DMS153 (cell line): ENCODE measurements around the gene CKLF.
"Not testable (repeated sequence)": the region's sequence is repeated elsewhere in the genome, so short reads cannot be mapped to it uniquely, and the experiment has no call there.

Source experiments
- DNase-seq: peaks from one replicate; lab custom pipeline; 2025; lab: John Stamatoyannopoulos, UW

The CKLF gene

DNA sequence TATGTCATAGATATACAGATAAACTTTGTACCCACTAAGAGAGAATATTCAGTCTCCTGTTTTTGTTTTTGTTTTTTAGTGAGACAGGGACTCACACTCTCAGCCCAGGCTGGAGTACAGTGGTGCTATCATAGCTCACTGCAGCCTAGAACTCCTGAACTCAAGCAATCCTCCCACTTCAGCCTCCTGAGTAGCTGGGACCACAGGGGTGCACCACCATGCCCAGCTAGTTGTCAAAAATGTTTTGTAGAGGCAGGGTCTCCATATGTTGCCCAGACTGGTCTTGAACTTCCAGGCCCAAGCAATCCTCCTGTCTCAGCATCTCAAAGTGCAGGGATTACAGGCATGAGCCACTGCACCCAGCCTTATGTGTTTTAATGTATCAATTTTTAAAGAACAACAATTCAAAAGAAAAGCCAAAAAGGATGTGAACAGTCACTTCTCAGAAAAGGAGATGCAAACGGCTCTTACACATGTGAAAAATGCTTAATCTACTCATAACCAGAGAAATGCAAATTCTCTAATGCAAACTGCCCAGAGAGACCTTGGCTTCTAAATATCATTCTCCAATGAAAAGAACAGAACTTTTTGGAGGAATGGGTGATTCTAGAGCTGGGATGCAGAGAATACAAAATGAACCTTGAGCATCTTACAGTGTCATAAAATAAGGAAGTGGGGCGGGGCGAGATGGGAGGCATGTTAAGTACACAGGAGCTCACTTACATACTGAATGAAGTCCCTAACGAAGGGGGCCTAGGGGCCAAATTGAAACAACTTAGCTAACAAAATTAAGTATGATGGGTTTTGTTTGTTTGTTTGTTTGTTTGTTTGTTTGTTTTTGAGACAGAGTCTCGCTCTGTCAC, 44.8 kb downstream of the CKLF start:
- DNase-seq: no peak

GRCh38 chr16:66598111-66598510, 45.7 kb downstream of the CKLF start:
- no peak for DNase-seq

GRCh38 chr16:66599726-66600125, 47.4 kb downstream of the CKLF start:
- no peak for DNase-seq

GRCh38 chr16:66600477-66600876, 48.1 kb downstream of the CKLF start:
- DNase-seq: no peak

DNA sequence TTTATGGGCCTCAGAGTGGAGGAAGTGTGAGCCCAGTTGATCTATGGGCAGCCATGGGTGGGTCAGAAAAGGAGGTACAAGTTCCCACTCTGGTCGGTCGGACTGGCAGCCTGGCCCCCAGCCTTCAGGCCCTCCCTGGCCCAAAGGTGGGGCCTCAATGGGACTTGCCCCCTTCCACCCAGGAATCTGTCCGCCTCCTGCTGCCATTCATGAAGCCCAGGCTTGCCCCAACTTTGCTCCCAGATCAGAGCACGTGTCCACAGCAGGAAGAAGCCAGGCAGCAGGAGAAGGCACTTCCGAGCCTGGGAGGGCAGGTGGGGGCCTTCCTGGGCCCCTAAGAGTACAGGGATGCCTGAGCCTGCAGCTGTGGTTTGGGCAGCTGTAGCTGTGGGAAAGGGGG, 49.1 kb downstream of the CKLF start:
- DNase-seq: no peak

- peak; percentile 36 for DNase-seq
Observed at GRCh38 chr16:66603537-66604375, 51.4 kb downstream of the CKLF start.

- peak; percentile 5 for DNase-seq
Observed at GRCh38 chr16:66604376-66605176, 52.2 kb downstream of the CKLF start, which contains the start of gene CMTM3. Gene CMTM3, plus strand, starts transcription at chr16:66604704. Its CDS starts 102 bp downstream, at chr16:66604806.

DNA sequence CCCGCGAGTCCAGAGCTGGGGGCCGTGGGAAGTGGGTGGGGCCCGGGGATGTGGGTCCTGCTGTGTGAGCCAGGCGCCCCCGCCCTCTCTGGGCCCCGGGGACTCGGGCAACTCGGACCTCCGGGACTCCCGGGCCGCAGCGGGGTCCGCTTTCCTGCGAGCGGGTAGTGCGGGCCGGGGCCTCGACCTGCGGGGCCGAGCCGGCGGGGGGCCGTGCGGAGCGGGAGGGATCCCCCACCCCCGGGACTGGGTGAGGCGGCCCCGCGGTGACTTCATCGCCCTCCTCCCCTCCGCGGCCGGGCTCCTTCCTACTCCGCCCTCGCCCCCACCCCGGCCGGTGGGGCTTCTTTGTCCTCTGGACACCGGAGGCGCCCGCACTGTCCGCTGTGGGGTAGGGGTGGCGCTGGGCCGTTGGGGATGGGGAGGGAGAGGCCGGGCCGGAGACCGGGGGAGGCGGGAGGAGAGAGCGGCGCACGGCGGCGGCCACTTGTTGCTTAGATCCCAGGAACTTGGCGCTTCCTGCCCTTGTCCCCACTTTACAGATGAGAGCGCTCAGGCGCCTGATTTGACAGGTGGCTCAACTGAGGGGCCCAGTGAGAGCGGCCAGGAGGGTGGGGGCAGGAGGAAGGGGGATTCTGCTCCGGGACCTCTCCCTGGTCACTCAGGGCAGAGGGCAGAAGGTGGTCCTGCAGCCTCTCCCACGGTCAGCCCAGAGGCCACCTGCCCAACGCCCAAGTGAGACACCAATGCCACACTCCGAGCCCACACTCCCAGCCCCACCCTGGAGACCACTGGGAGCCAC, 53.0 kb downstream of the CKLF start:
- DNase-seq: no peak

DNA sequence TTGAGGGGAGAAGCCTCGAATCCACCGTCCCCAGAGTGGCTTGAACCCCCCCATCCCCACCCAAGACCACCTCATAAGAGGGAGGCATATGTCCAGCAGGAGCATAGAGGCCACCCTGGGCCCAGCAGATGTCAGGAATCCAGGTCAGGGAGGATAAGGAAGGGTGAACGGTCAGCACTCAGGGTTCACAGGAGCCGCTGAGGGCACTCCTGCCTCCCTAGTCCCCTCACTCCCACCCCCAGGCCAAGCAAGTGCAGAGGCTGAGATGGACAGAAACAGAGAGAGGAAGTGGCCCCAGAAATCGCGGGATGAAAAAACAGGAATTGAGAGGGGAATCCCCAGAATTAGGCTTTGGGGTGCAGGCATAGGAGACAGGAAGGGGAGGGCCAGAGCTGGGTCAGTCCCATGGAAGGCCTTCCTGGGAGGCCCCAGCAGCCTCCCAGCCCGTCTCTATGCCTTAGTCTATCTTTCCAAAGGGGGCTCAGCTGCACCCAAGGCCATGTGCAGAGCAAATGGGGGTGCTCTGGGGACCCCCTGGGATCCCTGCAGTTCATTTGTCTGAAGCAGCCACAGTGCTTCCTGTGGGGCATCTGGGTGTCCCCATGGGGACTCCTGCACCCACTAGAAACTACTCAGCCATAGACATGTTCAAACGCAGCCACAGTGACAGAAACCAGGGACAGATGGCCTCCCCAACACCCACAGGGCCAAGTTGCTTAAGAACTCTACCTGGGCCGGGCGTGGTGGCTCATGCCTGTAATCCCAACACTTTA, 53.8 kb downstream of the CKLF start:
- DNase-seq: no peak

DNA sequence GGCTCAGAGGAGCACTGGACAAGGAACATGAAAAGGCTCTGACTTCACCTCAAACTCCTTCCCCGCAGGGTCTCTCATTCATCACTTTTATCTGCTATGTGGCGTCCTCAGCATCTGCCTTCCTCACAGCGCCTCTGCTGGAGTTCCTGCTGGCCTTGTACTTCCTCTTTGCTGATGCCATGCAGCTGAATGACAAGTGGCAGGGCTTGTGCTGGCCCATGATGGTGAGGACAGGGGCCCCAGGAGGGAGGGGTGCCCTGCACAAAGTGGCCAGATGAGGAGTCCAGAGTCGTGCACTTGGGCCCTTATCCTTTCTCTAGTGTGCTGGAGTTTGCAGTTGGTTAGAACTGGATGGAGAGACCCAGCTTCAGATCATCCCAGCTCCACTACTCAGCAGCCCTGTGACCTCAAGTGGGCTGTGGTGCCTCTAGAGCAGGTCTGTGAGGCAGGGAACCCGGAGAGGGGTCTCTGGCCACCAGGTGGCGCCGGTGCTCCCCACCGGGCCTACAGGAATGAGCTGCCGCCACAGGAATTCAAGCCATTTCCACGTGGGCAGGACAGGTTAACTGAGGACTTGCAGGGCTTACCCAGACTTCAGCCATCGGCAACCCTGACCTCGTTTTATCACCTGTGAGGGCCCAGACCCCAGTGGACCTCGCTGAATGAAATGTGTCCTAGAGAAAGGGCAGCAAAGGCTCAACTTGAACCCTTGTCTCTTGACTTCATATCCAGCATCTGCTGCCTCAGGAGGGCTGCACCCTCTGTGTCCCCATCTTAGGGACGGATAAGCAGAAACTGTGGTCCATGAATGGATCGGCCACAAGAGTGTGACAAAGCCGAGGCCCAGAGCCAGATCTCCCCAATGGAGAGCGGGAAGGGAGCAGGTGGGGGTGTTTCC, 56.1 kb downstream of the CKLF start:
- peak; percentile 11 for DNase-seq

GRCh38 chr16:66609139-66609510, 56.7 kb downstream of the CKLF start:
- DNase-seq: no peak

DNA sequence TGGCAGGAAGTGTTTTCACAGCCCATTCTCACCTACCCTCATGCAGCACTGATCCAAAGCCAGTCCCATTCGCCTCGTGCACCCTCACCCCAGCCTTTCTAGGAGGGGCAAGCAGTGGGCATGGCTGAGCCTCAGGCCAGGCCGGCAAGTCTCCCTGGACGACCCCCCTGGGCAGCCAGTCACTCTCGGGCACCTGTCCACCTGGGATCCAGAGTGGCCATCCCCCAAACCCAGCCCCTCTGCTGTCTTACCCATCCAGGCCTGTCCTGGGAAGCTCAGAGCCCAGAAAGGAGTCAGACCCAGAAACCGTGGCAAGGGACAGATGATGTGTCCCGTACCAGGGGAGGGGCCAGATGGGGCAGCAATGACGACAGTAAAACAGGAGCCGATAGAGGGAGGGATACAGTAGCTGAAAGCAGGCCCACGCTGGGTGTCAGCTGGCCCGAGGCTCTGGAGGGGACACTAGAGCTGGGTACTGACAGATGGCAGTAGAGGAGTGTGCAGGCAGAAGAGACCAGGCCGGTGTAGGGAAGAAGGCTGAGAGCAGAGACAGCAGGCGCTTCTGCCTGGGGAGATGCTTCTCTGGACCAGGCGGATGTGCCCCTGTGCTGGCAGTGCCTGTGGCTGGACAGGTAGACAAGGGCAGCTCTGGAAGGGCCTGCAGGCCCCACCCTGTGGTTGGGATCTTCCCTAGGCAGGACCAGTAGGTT, 57.9 kb downstream of the CKLF start:
- no peak for DNase-seq

DNA sequence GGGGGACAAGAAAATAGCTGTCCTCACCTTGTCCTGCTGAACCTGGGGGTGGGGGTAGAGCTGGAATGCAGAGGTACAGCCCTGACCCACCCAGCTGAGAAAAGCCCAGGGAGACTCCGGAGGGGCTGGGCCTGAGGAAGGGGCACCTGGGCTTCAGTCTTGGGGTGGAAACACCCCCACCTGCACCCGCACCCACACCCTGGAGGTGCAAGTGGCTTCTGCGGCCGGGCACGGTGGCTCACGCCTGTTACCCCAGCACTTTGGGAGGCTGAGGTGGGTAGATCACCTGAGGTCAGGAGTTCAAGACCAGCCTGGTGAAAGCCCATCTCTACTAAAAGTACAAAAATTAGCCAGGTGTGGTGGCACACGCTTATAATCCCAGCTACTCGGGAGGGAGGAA, 59.5 kb downstream of the CKLF start:
- DNase-seq: not testable (repeated sequence)

DNA sequence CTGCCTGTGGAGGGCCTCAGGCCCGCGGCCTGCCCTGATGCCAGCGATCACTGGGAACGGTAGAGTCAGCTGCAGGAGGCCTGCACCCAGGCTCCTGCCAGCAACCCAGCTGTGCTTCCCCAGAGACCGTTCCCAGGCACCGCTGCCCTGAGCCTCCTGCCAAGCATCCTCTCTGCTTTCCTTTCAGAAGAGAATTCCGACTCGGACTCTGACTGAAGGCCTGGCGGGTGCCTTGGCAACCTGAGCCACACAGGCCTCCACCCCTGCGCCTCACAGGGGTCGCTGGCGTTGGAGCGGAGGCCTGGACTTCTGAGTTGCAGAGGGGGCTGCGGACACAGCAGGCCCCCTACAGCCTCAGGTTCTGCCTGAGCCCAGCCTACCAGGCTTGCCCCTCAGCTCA, 60.0 kb downstream of the CKLF start:
- DNase-seq: no peak

GRCh38 chr16:66614161-66614802, 61.9 kb downstream of the CKLF start:
- DNase-seq: no peak
